KOPT-K1 (cell line): ENCODE measurements around the gene TMEM218.

Experiments used
- H3K27ac ChIP-seq: fragments of 200-600 bp; sonication (generic); 2 replicates; pipeline ENCODE4 v1.5.1; 2016; ENCODE audit warnings: antibody characterized with exemption, mild to moderate bottlenecking, low read depth, low read length; ENCODE audit not compliant: poor library complexity, severe bottlenecking
- H3K36me3 ChIP-seq: fragments of 200-600 bp; sonication (generic); 2 replicates; pipeline ENCODE4 v1.5.1; 2017; ENCODE audit warnings: antibody characterized with exemption, mild to moderate bottlenecking, low read length, moderate library complexity; ENCODE audit not compliant: insufficient read depth
- H3K9me3 ChIP-seq: fragments of 200-600 bp; sonication (generic); 2 replicates; pipeline ENCODE4 v1.5.1; 2017; ENCODE audit warnings: antibody characterized with exemption, low read length, mild to moderate bottlenecking; ENCODE audit not compliant: insufficient read depth, poor library complexity, severe bottlenecking

Gene TMEM218

DNA sequence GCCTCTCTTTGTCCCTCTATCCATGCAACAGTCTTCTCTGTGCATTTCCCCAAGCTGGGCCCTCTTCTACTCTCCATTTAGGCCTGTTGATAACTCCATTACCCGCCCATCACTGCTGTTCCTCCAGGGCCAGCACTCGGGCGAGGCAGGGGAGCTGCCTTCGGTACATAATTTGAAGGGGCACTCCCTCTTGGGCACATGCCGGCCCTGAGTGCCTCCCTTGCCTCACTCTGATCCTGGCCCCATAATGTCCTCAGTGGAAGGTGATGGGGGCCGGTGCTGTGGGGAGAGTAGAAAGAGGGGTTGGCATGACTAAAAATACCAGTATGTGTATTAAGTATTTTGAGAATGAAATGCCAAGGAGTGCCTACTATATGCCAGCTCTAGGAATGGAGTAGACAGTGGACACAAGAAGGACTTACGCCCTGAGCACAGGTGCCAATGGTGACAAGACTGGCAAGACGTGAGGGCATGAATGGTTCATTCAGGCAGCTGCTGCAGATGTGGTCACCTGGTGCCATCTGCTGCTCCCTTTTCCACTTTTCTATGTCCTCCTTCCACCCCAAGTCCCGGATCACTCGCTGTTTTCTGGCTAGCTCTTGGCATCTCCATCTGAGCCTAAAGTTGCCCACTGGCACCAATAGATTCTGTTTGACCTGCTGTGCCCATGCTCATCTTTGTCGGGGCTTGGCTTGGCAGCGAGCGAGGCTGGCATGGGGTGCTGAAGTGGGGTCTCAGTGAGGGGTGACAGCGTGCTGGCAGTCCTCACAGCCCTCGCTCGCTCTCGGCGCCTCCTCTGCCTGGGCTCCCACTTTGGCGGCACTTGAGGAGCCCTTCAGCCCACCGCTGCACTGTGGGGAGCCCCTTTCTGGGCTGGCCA is 22.6 kb downstream of the TMEM218 start:
- Histone ChIP-seq H3K36me3 (no peaks in the 10 kb centered on the region), H3K27ac (no peak overlapping the region), H3K9me3 (no peaks in the 10 kb centered on the region)

DNA sequence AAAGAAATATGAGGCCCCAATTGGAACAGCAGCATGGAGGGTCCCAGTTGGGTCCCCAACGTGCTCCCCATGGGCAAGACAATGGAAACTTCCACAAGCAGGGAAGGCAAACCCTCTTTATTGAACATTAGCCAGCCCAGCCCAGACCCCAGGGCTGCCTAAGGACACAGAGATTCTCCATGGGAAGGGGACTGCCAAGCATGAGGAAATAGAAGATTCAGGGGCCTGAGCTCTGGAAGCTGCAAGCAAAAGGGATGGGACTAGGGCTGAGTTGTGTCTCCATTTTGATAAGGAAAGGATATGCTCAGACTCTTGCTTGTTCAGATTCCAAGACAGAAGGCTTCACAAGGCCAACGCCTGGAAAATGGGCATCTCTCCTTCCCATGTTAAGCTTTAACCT is 23.3 kb downstream of the TMEM218 start:
- no peaks in the 10 kb centered on the region for H3K36me3 ChIP-seq
- H3K9me3 ChIP-seq = no peaks in the 10 kb centered on the region
- H3K27ac ChIP-seq = no peak overlapping the region

DNA sequence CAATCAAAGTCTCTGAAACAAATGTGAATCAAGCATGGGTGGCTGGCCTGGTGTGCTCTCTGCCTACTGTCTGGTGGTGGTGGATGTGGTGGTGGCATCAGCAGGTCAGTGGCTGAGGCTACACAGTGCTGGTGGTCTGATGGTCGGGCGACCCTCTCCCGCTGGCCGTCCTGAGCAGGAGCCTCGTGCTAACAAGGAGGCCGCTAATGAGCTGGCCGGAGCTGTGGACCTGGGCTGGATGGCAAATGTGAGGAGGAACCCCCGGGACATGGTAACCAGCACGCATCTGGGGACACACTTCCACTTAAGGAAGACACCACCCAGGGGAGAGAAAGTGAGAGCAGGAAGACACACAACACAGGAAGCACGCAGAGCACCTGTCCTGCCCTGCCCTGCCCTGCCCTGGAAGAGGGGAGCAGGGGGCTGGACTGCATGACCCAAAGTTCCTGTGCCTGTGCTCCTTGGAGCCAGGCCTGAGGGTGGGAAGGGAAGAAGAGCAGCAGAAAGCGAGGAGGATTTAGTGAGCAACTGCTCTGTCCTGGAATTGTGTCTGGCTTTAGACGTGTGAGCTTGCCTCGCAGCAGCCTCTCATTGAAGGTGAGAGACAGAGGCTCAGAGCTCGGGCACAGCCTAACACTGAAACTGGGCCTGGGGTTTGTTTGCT is 24.7 kb downstream of the TMEM218 start:
- no peak overlapping the region for H3K27ac ChIP-seq
- H3K9me3 ChIP-seq = no peaks in the 10 kb centered on the region
- no peaks in the 10 kb centered on the region for H3K36me3 ChIP-seq

DNA sequence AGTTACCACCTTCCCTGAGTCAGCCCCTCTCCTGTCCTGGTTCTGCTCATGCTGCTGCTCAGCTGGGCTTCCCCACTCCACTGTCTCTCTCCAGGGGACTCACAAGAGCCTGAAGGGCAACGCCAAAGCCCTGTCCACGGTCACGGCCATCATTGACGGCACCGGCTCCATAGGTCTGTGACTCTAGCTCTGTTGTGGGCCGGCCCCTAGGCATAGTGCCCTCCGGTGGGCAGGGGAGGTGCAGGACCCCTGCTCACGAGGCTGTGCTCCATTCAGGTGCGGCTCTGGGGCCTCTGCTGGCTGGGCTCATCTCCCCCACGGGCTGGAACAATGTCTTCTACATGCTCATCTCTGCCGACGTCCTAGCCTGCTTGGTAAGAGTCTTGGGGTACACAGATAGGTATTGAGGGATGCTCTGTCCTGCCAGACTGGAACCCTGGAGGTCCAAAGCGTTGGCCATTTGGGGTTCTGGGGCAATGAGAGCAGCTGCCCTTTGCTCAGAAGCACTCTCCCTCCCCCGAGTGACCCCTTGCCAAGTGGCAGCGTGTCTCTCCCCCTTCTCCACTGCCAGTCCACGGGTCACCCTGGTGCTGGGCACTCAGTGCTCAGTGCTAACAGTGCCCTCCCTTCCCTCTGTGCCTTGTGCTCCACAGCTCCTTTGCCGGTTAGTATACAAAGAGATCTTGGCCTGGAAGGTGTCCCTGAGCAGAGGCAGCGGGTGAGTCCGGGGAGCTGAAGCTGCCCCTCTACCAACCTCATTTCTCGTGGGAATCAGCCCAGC is 25.9 kb downstream of the TMEM218 start:
- H3K36me3 ChIP-seq = no peaks in the 10 kb centered on the region
- H3K27ac ChIP-seq = no peak overlapping the region
- no peaks in the 10 kb centered on the region for H3K9me3 ChIP-seq

DNA sequence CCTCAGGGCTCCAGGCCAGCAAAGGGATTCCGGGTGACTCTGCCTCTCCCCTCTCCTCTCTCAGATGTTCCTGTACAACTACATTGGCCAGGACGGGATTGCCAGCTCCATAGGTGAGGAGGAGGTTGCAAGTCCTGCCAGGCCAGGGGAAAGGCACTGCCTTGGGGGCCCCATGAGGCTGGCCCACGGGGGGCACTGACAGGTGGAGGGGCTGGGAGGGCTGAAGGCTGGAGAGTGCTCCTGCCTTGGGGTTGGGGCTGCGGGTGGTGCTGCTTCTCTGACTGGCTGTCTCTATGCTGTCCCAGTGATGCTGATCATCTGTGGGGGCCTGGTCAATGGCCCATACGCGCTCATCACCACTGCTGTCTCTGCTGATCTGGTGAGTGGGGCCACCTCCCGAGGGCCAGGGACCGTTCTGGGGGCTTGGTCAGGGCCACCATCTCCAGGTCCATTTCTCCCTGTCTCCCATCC is 26.6 kb downstream of the TMEM218 start:
- Histone ChIP-seq H3K9me3 (no peaks in the 10 kb centered on the region), H3K27ac (no peak overlapping the region), H3K36me3 (no peaks in the 10 kb centered on the region)

DNA sequence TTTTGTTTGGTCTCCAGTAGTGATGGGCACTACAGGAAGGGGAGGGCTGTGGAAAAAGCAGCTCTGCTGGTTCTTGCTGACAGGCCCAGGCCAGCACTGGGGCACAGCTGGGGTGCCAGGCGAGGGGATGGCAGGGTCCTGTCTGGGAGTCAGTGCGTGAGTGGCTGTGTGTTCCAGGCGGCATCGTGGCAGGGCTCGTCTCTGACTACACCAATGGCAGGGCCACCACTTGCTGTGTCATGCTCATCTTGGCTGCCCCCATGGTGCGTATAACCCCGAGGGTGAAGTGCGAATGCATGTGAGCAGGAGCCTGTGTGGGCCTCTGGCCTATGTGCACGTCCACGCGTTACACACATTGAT is 27.4 kb downstream of the TMEM218 start:
- Histone ChIP-seq H3K36me3 (no peaks in the 10 kb centered on the region), H3K27ac (no peak overlapping the region), H3K9me3 (no peaks in the 10 kb centered on the region)

DNA sequence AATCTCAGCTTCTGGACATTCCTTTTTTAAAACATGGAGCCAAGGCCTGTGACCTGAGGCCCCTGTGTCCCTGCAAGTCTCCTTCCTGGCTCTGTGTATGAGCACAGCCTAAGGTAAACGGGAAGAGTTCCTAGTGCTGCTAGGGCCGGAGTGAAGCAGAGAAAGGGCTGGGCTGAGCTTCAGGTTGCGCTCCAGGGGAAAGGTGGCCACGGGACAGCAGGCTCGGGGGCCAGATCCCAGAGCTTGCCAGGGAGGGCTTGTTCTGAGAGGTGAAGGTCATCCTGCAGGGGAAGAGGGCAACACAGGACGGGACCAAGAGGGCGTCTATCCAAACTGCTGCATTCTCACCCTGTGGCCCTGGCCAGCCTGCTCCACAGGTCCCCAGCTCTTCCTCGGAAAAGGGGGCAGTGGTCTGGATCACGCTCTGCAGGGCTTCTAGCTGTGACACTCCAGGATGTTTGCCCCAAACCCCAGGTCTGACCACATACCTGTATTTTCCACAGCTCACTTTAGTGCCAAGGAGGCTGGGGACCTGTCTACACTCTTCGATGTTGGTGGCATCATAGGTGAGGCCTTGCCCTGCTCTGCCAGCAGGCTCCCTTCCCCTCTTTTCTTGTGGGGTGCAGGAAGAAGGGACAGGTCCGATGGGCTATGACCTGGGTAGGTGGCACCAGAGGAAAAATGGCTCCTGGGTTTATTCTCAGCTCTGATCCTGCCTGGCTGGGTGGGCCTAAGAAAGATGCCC is 27.9 kb downstream of the TMEM218 start:
- no peaks in the 10 kb centered on the region for H3K9me3 ChIP-seq
- H3K36me3 ChIP-seq = no peaks in the 10 kb centered on the region
- H3K27ac ChIP-seq = no peak overlapping the region

DNA sequence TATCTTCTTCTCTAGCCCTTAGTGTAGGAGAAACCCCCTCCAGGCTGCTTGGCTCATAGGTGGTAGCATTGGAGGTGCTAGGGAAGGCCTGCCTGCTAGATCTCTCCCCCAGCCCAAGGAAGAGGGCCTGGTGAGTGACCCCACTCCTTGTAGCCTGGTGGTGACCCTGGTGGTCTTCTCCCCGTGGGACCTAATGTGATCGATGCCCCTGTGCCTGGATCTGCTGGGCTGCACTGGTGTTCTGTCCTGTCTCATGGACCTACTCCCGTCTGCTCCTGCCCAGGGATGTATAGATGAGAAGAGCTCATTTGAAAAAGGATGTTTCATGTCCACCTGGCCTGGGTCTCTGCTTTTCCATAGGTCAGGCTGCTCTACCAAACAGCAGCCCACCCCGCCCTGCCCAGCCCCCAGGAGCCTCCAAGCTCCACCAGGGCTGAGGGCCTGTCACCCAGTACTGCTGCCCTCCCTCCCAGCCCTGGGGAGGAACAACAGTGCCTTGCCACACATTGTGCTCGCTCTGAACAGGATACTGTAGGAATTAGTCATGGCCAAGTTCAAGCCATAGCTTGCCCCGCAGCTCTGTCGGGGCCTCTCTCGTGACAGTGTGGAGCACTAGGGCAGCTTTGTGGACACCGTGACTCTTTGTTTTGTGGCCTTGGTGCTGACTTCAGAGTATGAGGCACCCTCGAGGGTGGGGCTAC is 28.7 kb downstream of the TMEM218 start:
- Histone ChIP-seq H3K27ac (no peak overlapping the region), H3K9me3 (no peaks in the 10 kb centered on the region), H3K36me3 (no peaks in the 10 kb centered on the region)

DNA sequence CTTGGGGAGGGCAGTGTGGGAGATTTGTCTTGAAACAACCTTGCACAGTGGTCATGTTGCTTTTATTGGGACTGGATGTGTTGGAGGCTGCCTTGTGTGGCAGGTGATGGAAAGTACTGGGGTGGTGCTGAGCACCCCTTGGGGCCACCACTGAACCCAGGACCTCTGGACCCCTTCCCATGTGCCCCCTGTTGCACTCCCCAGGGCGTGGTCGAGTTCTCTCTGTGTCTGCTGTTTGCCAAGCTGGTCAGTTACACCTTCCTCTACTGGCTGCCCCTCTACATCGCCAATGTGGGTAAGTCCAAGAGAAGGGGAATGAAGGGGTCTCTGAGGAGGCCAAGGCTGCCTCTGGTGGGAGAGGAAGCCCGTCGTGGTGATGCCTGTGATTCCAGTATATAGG is 29.4 kb downstream of the TMEM218 start:
- Histone ChIP-seq H3K36me3 (no peaks in the 10 kb centered on the region), H3K27ac (no peak overlapping the region), H3K9me3 (no peaks in the 10 kb centered on the region)

DNA sequence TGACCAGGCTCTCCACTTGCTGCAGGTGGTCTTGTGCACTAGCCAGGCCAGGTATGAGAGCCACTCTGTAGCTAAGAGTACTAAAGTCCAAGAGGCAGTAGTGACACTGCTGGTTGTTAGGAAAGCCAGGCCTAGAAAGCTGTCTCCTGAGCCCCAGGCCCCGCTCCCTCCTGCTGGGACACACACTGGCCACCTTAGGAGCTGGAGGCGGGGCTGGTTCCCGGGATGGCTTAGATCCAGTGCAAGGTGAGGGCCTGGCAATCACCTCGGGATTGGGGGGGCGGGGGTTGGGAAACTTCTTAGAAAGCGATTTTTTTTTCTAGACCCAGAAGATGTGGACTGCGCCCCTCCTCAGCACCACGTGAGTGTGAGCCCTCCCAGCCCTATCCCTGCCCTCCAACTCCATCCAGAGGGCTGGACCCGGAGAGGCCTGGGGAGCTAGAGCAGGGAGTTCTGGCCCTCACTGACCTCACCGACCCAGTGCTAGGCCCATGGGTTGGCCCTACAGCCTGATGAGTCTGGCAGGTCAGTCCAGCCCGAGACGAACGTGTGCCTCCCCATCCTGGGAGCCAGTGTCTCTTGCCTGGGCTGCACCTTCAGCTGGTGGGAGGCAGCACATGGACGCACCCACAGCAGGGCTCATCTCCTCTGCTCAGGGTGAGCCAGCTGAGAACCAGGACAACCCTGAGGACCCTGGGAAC is 30.2 kb downstream of the TMEM218 start:
- Histone ChIP-seq H3K27ac (no peak overlapping the region), H3K36me3 (no peaks in the 10 kb centered on the region), H3K9me3 (no peaks in the 10 kb centered on the region)

DNA sequence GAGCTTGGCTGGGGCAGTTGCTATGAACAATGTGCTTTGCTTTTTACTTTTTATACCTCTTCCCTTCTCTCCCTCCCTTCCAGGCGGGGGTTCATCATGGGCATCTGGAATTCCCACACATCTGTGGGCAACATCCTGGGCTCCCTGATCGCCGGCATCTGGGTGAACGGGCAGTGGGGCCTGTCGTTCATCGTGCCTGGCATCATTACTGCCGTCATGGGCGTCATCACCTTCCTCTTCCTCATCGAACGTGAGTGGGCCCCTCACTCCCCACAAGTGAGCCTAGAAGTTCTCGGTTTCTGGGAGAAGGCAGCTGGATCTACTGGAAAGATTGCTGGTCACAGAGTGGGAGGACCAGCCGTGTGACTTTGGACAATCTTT is 30.9 kb downstream of the TMEM218 start:
- Histone ChIP-seq H3K27ac (no peak overlapping the region), H3K9me3 (no peaks in the 10 kb centered on the region), H3K36me3 (no peaks in the 10 kb centered on the region)

DNA sequence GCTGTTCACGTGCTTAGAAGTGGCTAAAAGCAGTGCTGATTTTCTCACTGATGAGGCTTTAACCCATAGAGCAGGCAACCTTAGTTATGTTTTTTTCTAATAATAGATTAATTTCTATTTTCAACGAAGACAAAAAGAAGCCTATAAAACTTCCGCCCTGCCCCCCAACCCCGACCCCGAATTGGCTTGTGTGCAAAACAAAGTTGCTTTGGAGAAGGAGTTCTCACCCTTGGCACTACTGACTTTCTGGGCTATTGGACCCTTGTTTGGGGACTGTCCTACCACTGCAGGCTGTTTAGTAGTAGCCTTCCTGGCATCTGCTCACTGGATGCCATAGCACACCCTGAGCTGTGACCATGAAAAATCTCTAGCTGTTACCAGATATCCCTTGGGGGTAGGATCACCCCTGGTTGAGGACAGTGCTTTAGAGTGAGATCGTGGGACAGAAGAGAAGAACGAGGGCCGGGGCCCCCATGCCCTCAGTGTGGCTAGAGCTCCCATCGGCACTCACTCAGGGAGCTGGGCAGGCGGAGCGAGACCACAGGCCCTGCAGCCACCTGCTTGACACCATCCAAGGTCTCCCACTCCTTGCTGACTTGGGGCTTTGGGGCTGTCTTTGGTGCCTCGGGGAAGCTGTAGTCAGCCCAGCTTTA is 31.4 kb downstream of the TMEM218 start:
- Histone ChIP-seq H3K9me3 (no peaks in the 10 kb centered on the region), H3K27ac (no peak overlapping the region)

DNA sequence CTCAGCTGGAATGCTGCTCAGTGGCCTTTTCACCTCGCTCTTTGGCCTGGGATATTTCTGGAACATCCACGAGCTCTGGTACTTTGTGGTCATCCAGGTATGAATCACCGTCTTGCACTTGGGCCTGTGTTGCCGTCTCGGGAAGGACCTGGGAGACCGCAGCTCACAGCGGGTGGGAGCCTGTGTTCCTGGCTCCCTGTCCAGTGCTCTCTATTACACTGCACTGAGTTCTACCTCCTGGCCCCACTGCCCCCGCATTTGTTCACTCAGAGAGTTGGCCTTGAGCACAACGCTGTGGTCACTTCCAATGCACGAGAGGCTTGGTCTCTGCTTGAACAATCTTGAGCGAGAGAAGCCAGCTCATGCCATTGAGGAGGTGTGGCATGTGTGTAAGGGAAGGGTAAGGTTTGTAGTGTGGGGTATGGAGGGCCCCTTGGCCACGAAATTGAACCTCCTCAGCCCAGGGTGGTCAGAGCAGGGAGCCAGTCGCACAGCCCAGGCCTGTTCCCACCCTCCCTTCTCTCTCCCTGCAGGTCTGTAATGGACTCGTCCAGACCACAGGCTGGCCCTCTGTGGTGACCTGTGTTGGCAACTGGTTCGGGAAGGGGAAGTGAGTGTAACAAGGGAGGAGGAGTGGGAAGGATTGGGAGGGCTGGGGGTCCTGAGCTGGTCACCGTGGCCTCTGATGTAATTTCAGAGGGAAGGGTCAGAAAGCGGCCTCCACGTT is 32.1 kb downstream of the TMEM218 start:
- H3K27ac ChIP-seq = no peak overlapping the region
- H3K9me3 ChIP-seq = no peaks in the 10 kb centered on the region
- no peaks in the 10 kb centered on the region for H3K36me3 ChIP-seq

More for the DNA sequence above, 31.4 kb downstream of the TMEM218 start:
- no peaks in the 10 kb centered on the region for H3K36me3 ChIP-seq
